H1 (cell line): ENCODE results near the gene AVP. TPM values are rescaled to one million over a fixed set of nuclear protein-coding genes. Genes with fewer than 3 reads are reported as not detected.
"Not testable (repeated sequence)": the region's sequence is repeated elsewhere in the genome, so short reads cannot be mapped to it uniquely, and the experiment has no call there.

Source experiments
- CTCF ChIA-PET: fragments of 300-600 bp; sonication (Branson Sonifier 250); formaldehyde crosslinking; loops from one replicate; lab custom pipeline; 2021; ENCODE audit not compliant: partially characterized antibody; lab: Charles Lee
- POLR2A ChIA-PET: fragments of 300-600 bp; sonication (Branson Sonifier 250); formaldehyde crosslinking; loops from one replicate; lab custom pipeline; 2021; ENCODE audit warnings: inconsistent platforms; ENCODE audit not compliant: partially characterized antibody; lab: Charles Lee
- DNase-seq, 2 experiments: peaks; one replicate each; pipeline versions ENCODE4 v3.0.0 to v3.0.0-alpha.2; 2010 to 2022; ENCODE audit warnings: low spot score in 2 of 2, low read depth in 1 of 2, mixed read lengths in 1 of 2
- FAIRE-seq: peaks from 2 replicates; lab custom pipeline; 2011; peaks lifted over from hg19 to GRCh38; lab: Jason Lieb, UNC
- H2AFZ ChIP-seq: 2 replicates; pipeline ENCODE4 v1.8.1; 2012; ENCODE audit warnings: low read length, inconsistent platforms
- H2AK5ac ChIP-seq: 2 replicates; pipeline ENCODE4 v1.6.1; 2013; ENCODE audit warnings: low read depth, low read length
- H2BK120ac ChIP-seq: replicated peaks from 2 replicates; pipeline ENCODE3; 2013; ENCODE audit warnings: low read depth, low read length, inconsistent platforms
- H2BK12ac ChIP-seq: 2 replicates; pipeline ENCODE4 v1.6.1; 2013; ENCODE audit warnings: low read depth, low read length
- H2BK15ac ChIP-seq: 2 replicates; pipeline ENCODE4 v1.6.1; 2013; ENCODE audit warnings: low read length
- H2BK20ac ChIP-seq: 2 replicates; pipeline ENCODE4 v1.6.1; 2013; ENCODE audit warnings: low read length
- H2BK5ac ChIP-seq: 2 replicates; pipeline ENCODE4 v1.6.1; 2013; ENCODE audit warnings: low read depth, low read length
- H3K14ac ChIP-seq: 2 replicates; pipeline ENCODE4 v1.6.1; 2013; ENCODE audit warnings: inconsistent platforms; ENCODE audit not compliant: insufficient read length
- H3K18ac ChIP-seq: 2 replicates; pipeline ENCODE4 v1.6.1; 2013; ENCODE audit warnings: low read length; ENCODE audit errors: extremely low read depth
- H3K23ac ChIP-seq: 2 replicates; pipeline ENCODE4 v1.6.1; 2013; ENCODE audit warnings: inconsistent platforms; ENCODE audit not compliant: insufficient read length
- H3K23me2 ChIP-seq: 2 replicates; pipeline ENCODE4 v1.6.1; 2013; ENCODE audit warnings: low read depth, low read length
- H3K27ac ChIP-seq: 2 replicates; pipeline ENCODE4 v1.6.1; 2011; ENCODE audit warnings: low read depth, low read length, inconsistent platforms
- H3K27me3 ChIP-seq, 4 experiments: replicated peaks in 1 of 4; 1 replicate in 1 of 4; 2 replicates in 3 of 4; pipeline versions ENCODE4 v1.6.1 to v1.8.1; 2011 to 2013; ENCODE audit warnings: low read length in 3 of 4, mild to moderate bottlenecking in 3 of 4, inconsistent platforms in 2 of 4, mixed read lengths in 2 of 4, moderate library complexity in 1 of 4; ENCODE audit not compliant: control insufficient read depth in 3 of 4, insufficient read depth in 3 of 4; ENCODE audit errors: extremely low read depth in 1 of 4
- H3K36me3 ChIP-seq, 4 experiments: 2 replicates each; pipeline versions ENCODE4 v1.6.1 to v1.8.1; 2011 to 2013; ENCODE audit warnings: mild to moderate bottlenecking in 4 of 4, low read length in 3 of 4, moderate library complexity in 2 of 4, control low read depth in 1 of 4, inconsistent platforms in 1 of 4; ENCODE audit not compliant: insufficient read depth in 4 of 4, control insufficient read depth in 2 of 4
- H3K4ac ChIP-seq: replicated peaks from 2 replicates; pipeline ENCODE3; 2013; ENCODE audit warnings: low read length, low read depth, mixed read lengths, inconsistent platforms; ENCODE audit not compliant: insufficient read length
- H3K4me1 ChIP-seq, 4 experiments: replicated peaks in 1 of 4; 1 replicate in 1 of 4; 2 replicates in 3 of 4; pipeline versions ENCODE4 v1.6.1 to v1.8.1; 2011 to 2013; ENCODE audit warnings: low read length in 3 of 4, inconsistent platforms in 2 of 4, mixed read lengths in 1 of 4; ENCODE audit not compliant: insufficient read depth in 4 of 4, control insufficient read depth in 3 of 4
- H3K4me2 ChIP-seq, 2 experiments: 2 replicates each; pipeline versions ENCODE4 v1.6.1 to v1.8.1; 2011 to 2013; ENCODE audit warnings: low read depth in 2 of 2, low read length in 2 of 2, control low read depth in 1 of 2, inconsistent platforms in 1 of 2, mild to moderate bottlenecking in 1 of 2; ENCODE audit not compliant: insufficient read depth in 1 of 2
- H3K4me3 ChIP-seq, 4 experiments: fragments of 200-600, 300-600 bp in 1 of 4; sonication (generic), shearing (Covaris generic), sonication (Bioruptor Twin) in 1 of 4; 2 replicates each; pipeline versions ENCODE4 v1.5.1 to v1.8.1; 2011 to 2016; ENCODE audit warnings: low read length in 4 of 4, low read depth in 3 of 4, control low read depth in 2 of 4, inconsistent platforms in 2 of 4, mild to moderate bottlenecking in 2 of 4, mixed read lengths in 1 of 4, moderate library complexity in 1 of 4; ENCODE audit not compliant: insufficient read depth in 2 of 4; ENCODE audit errors: extremely low read depth in 1 of 4
- H3K56ac ChIP-seq: replicated peaks from 2 replicates; pipeline ENCODE3; 2013; ENCODE audit warnings: low read depth, mild to moderate bottlenecking, mixed read lengths, low read length, inconsistent platforms; ENCODE audit not compliant: insufficient read length
- H3K79me1 ChIP-seq: 2 replicates; pipeline ENCODE4 v1.6.1; 2013; ENCODE audit warnings: low read depth, low read length, control low read depth
- H3K79me2 ChIP-seq, 2 experiments: 2 replicates each; pipeline versions ENCODE4 v1.6.1 to v1.8.1; 2012 to 2013; ENCODE audit warnings: low read length in 2 of 2, mild to moderate bottlenecking in 2 of 2, inconsistent platforms in 1 of 2; ENCODE audit not compliant: insufficient read depth in 2 of 2, control insufficient read depth in 1 of 2
- H3K9ac ChIP-seq, 4 experiments: replicated peaks in 1 of 4; 1 replicate in 1 of 4; 2 replicates in 3 of 4; pipeline versions ENCODE4 v1.6.1 to v1.8.1; 2011 to 2013; ENCODE audit warnings: low read depth in 3 of 4, low read length in 3 of 4, control low read depth in 2 of 4, mild to moderate bottlenecking in 2 of 4, moderate library complexity in 2 of 4, inconsistent platforms in 1 of 4; ENCODE audit errors: extremely low read depth in 1 of 4
- H3K9me3 ChIP-seq, 2 experiments: 2 replicates each; pipeline versions ENCODE4 v1.6.1 to v1.8.1; 2012 to 2013; ENCODE audit warnings: mild to moderate bottlenecking in 2 of 2, moderate library complexity in 2 of 2, control low read depth in 1 of 2, inconsistent platforms in 1 of 2, low read depth in 1 of 2, low read length in 1 of 2, mixed read lengths in 1 of 2; ENCODE audit not compliant: insufficient read depth in 2 of 2
- H4K20me1 ChIP-seq, 2 experiments: replicated peaks in 1 of 2; 2 replicates each; pipeline versions ENCODE3 to v1.8.1; 2011 to 2013; ENCODE audit warnings: inconsistent platforms in 2 of 2, low read length in 2 of 2, mild to moderate bottlenecking in 1 of 2; ENCODE audit not compliant: insufficient read depth in 2 of 2, control insufficient read depth in 1 of 2
- H4K5ac ChIP-seq: 2 replicates; pipeline ENCODE4 v1.6.1; 2013; ENCODE audit warnings: low read length, low read depth, mixed read lengths, inconsistent platforms; ENCODE audit not compliant: insufficient read length
- H4K8ac ChIP-seq: 2 replicates; pipeline ENCODE4 v1.8.0; 2013; ENCODE audit warnings: mild to moderate bottlenecking, moderate library complexity, low read length, inconsistent platforms; ENCODE audit not compliant: insufficient read depth; ENCODE audit errors: extremely low read depth
- H4K91ac ChIP-seq: replicated peaks from 2 replicates; pipeline ENCODE3; 2013; ENCODE audit warnings: low read length, mixed read lengths, inconsistent platforms; ENCODE audit not compliant: insufficient read length
- WGBS, 2 experiments: shearing (Covaris generic) in 1 of 2; methylation state at CpG; one replicate each; pipeline versions ENCODE4 v1.1.6 to v1.1.7; 2013 to 2015; ENCODE audit warnings: low lambda C conversion rate in 2 of 2, mixed read lengths in 2 of 2, inconsistent platforms in 1 of 2, low coverage in 1 of 2, missing lambda C conversion rate in 1 of 2; ENCODE audit not compliant: insufficient replicate concordance in 2 of 2, insufficient coverage in 1 of 2, insufficient read length in 1 of 2; ENCODE audit errors: extremely low coverage in 1 of 2, missing lambda C conversion rate in 1 of 2; 5-methylcytosine and 5-hydroxymethylcytosine counted together
- polyA plus RNA-seq, 7 experiments: library from polyadenylated mRNA; depleted of rRNA in 3 of 7; stranded (reverse) in 5 of 7; unstranded in 2 of 7; fragments of >200 nt in 5 of 7; fragments of 200-250 nt in 2 of 7; gene quantifications; 1 replicate in 5 of 7; 2 replicates in 1 of 7; 4 replicates in 1 of 7; pipeline versions ENCODE4 v1.2.1 to v1.2.3, GENCODE V29; 2011 to 2013; ENCODE audit warnings: missing spikeins in 2 of 7, mixed read lengths in 2 of 7
- total RNA-seq: library from RNA; stranded (reverse); fragmentation: NEBNext Ultra II Directional; extraction: Animal tissue kit (Norgen Biotek cat#: 25700); gene quantifications from 2 replicates; pipeline ENCODE4 v1.2.1, GENCODE V29; 2021

Gene AVP
- total and polyA plus RNA-seq, 2 of the 8 experiments (the other 6 are each of a cell fraction or from before 2014, with no cell fraction given): 0.18 TPM; not detected in 1

DNA sequence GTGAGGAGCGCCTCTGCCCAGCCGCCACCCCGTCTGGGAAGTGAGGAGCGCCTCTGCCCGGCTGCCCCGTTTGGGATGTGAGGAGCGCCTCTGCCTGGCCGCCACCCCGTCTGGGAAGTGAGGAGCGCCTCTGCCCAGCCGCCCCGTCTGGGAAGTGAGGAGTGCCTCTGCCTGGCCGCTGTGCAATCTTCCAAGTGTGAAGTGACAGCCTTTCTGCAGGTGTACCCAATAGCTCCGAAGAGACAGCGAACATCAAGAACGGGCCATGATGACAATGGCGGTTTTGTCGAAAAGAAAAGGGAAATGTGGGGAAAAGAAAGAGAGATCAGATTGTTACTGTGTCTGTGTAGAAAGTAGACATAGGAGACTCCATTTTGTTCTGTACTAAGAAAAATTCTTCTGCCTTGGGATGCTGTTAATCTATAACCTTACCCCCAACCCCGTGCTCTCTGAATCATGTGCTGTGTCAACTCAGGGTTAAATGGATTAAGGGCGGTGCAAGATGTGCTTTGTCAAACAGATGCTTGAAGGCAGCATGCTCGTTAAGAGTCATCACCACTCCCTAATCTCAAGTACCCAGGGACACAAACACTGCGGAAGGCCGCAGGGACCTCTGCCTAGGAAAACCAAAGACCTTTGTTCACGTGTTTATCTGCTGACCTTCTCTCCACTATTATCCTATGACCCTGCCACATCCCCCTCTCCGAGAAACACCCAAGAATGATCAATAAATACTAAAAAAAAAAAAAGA is 41.4 kb upstream of the AVP start:
- DNase-seq, H3K4me2 ChIP-seq, H3K14ac ChIP-seq, H3K56ac ChIP-seq, H3K4me3 ChIP-seq, H4K5ac ChIP-seq, FAIRE-seq, H3K23ac ChIP-seq, H3K79me1 ChIP-seq, H2BK120ac ChIP-seq, H3K4me1 ChIP-seq, H2BK12ac ChIP-seq, H3K27ac ChIP-seq, H2BK20ac ChIP-seq, H2AK5ac ChIP-seq, H3K79me2 ChIP-seq, H2BK15ac ChIP-seq, H3K23me2 ChIP-seq, H4K8ac ChIP-seq, CTCF ChIA-PET, H3K27me3 ChIP-seq, H4K20me1 ChIP-seq, H3K4ac ChIP-seq, H3K18ac ChIP-seq, H2AFZ ChIP-seq, H4K91ac ChIP-seq, H2BK5ac ChIP-seq, POLR2A ChIA-PET, H3K9ac ChIP-seq: not testable (repeated sequence)
- Histone ChIP-seq H3K9me3 (peaks cover 17 to 37% of the 10 kb centered on the region in 2 experiments), H3K36me3 (peaks cover 0 to 25% (median 2%) of the 10 kb centered on the region in 4 experiments; a peak in 3 of 8 replicates)
- 93% methylated on average over 21 of the region's 25 CpGs; no CpG with 5 or more reads in 1 of the 2 experiments for WGBS, 2 experiments
